HEK293 (cell line): Measurements from ENCODE around the gene MDGA2.

Experiments
- CTCF ChIA-PET: fragments of 350-600 bp; formaldehyde crosslinking; extraction: SDS; loops from one replicate; lab custom pipeline; 2021; ENCODE audit warnings: antibody characterized with exemption; lab: Yijun Ruan, JAX
- POLR2A ChIA-PET: fragments of 300-600 bp; formaldehyde crosslinking; extraction: SDS; loops from one replicate; lab custom pipeline; 2020; ENCODE audit warnings: antibody characterized with exemption, inconsistent platforms; lab: Yijun Ruan, JAX
- H3K27ac ChIP-seq: fragments of 200-500 bp; sonication (Bioruptor generic); 2 replicates; pipeline ENCODE4 v1.5.1; 2014; ENCODE audit warnings: low read depth, low read length, control low read depth, inconsistent platforms; ENCODE audit errors: extremely low read depth
- H3K36me3 ChIP-seq, 2 experiments: fragments of 200-500 bp in 1 of 2; sonication (Bioruptor generic) in 1 of 2; 1 replicate in 1 of 2; 2 replicates in 1 of 2; pipeline ENCODE4 v1.5.1; 2014 to 2017; ENCODE audit warnings: inconsistent platforms in 2 of 2, low read length in 2 of 2; ENCODE audit not compliant: control insufficient read depth in 2 of 2, insufficient read depth in 1 of 2
- H3K4me1 ChIP-seq: fragments of 200-500 bp; sonication (Bioruptor generic); 2 replicates; pipeline ENCODE4 v1.5.1; 2014; ENCODE audit warnings: mild to moderate bottlenecking, low read length, inconsistent platforms; ENCODE audit not compliant: control insufficient read depth, insufficient read depth
- H3K4me3 ChIP-seq: 2 replicates; pipeline ENCODE4 v1.5.1; 2011; ENCODE audit warnings: low read depth, mild to moderate bottlenecking, control low read depth, low read length, moderate library complexity
- H3K9me3 ChIP-seq: fragments of 200-500 bp; sonication (Bioruptor generic); 2 replicates; pipeline ENCODE4 v1.5.1; 2014; ENCODE audit warnings: low read depth, low read length, inconsistent platforms; ENCODE audit not compliant: control insufficient read depth, insufficient read depth
- CTCF ChIP-seq: fragments of 450-650 bp; formaldehyde crosslinking; IDR thresholded peaks from 2 replicates; pipeline ENCODE4 v1.5.1; 2016; ENCODE audit warnings: missing biosample characterization, missing genetic modification characterization
- GFI1B ChIP-seq: fragments of 450-650 bp; formaldehyde crosslinking; IDR thresholded peaks from 2 replicates; pipeline ENCODE4 v1.5.1; 2016; ENCODE audit warnings: missing biosample characterization, missing genetic modification characterization
- HOXD13 ChIP-seq: sonication (generic); formaldehyde crosslinking; IDR thresholded peaks from 2 replicates; pipeline ENCODE4 v1.8.0; 2022; ENCODE audit warnings: missing genetic modification reagents, borderline replicate concordance
- KLF8 ChIP-seq: fragments of 450-650 bp; formaldehyde crosslinking; IDR thresholded peaks from 2 replicates; pipeline ENCODE4 v1.5.1; 2016; ENCODE audit warnings: missing biosample characterization, missing genetic modification characterization
- WT1 ChIP-seq: fragments of 450-650 bp; formaldehyde crosslinking; IDR thresholded peaks from 2 replicates; pipeline ENCODE4 v1.5.1; 2016; ENCODE audit warnings: missing biosample characterization, missing genetic modification characterization
- ZBTB21 ChIP-seq: fragments of 450-650 bp; formaldehyde crosslinking; IDR thresholded peaks from 2 replicates; pipeline ENCODE4 v1.5.1; 2017; ENCODE audit warnings: missing biosample characterization, missing genetic modification characterization
- ZBTB44 ChIP-seq: fragments of 450-650 bp; IDR thresholded peaks from 2 replicates; pipeline ENCODE4 v1.5.1; 2018; ENCODE audit warnings: missing biosample characterization, mild to moderate bottlenecking, missing genetic modification characterization
- ZBTB8A ChIP-seq: fragments of 450-650 bp; formaldehyde crosslinking; IDR thresholded peaks from 2 replicates; pipeline ENCODE4 v1.5.1; 2016; ENCODE audit warnings: missing biosample characterization, missing genetic modification characterization
- ZFP3 ChIP-seq: fragments of 450-650 bp; formaldehyde crosslinking; IDR thresholded peaks from 2 replicates; pipeline ENCODE4 v1.5.1; 2016; ENCODE audit warnings: low read depth, missing biosample characterization, missing genetic modification characterization
- ZNF121 ChIP-seq: fragments of 450-650 bp; formaldehyde crosslinking; IDR thresholded peaks from 2 replicates; pipeline ENCODE4 v1.5.1; 2016; ENCODE audit warnings: missing biosample characterization, missing genetic modification characterization
- ZNF133 ChIP-seq: fragments of 450-650 bp; formaldehyde crosslinking; IDR thresholded peaks from 2 replicates; pipeline ENCODE4 v1.5.1; 2016; ENCODE audit warnings: missing biosample characterization, missing genetic modification characterization
- ZNF138 ChIP-seq: fragments of 450-650 bp; formaldehyde crosslinking; IDR thresholded peaks from 2 replicates; pipeline ENCODE4 v1.5.1; 2016; ENCODE audit warnings: missing biosample characterization, missing genetic modification characterization, borderline replicate concordance
- ZNF2 ChIP-seq: fragments of 450-650 bp; formaldehyde crosslinking; IDR thresholded peaks from 2 replicates; pipeline ENCODE4 v1.5.1; 2016; ENCODE audit warnings: missing biosample characterization, missing genetic modification characterization
- ZNF280C ChIP-seq: fragments of 450-650 bp; formaldehyde crosslinking; IDR thresholded peaks from 2 replicates; pipeline ENCODE4 v1.5.1; 2016; ENCODE audit warnings: missing biosample characterization, missing genetic modification characterization
- ZNF398 ChIP-seq: fragments of 450-650 bp; formaldehyde crosslinking; IDR thresholded peaks from 2 replicates; pipeline ENCODE4 v1.5.1; 2017; ENCODE audit warnings: missing biosample characterization, missing genetic modification characterization
- ZNF473 ChIP-seq: fragments of 450-650 bp; formaldehyde crosslinking; IDR thresholded peaks from 2 replicates; pipeline ENCODE4 v1.5.1; 2017; ENCODE audit warnings: missing biosample characterization, missing genetic modification characterization
- ZNF488 ChIP-seq: fragments of 450-650 bp; formaldehyde crosslinking; IDR thresholded peaks from 2 replicates; pipeline ENCODE4 v1.5.1; 2016; ENCODE audit warnings: missing biosample characterization, missing genetic modification characterization
- ZNF585B ChIP-seq: fragments of 450-650 bp; formaldehyde crosslinking; IDR thresholded peaks from 2 replicates; pipeline ENCODE4 v1.5.1; 2016; ENCODE audit warnings: missing biosample characterization, missing genetic modification characterization
- ZNF626 ChIP-seq: fragments of 450-650 bp; sonication (Bioruptor Pico); formaldehyde crosslinking; IDR thresholded peaks from 2 replicates; pipeline ENCODE4 v1.5.1; 2018; ENCODE audit warnings: missing biosample characterization, missing genetic modification characterization, inconsistent platforms
- TF ChIP-seq, protein P1 (sequence below): fragments of 450-650 bp; formaldehyde crosslinking; IDR thresholded peaks from 2 replicates; pipeline ENCODE4 v1.5.1; 2016; ENCODE audit warnings: missing biosample characterization, missing genetic modification characterization
- TF ChIP-seq, protein P2 (sequence below): fragments of 450-650 bp; formaldehyde crosslinking; IDR thresholded peaks from 2 replicates; pipeline ENCODE4 v1.5.1; 2016; ENCODE audit warnings: missing biosample characterization, missing genetic modification characterization, low read depth

Gene MDGA2

DNA sequence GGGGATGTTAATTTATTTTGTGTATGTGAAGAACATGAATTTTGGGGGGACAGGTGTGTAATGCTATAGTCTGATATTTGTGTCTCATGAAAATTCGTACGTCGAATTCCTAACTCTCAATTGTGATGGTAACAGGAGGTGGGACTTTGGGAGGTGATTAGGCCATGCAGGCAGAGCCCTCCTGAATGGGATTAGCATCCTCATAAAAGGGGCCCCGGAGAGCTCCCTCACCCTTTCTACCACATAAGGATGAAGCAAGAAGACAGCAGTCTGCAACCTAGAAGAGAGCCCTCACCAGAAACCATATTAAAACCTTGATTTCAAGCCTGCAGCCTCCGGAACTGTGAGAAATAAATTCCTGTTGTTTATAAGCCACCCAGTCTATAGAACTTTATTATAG is 165.4 kb downstream of the MDGA2 start (continued):
- TF ChIP-seq, protein P1, sequence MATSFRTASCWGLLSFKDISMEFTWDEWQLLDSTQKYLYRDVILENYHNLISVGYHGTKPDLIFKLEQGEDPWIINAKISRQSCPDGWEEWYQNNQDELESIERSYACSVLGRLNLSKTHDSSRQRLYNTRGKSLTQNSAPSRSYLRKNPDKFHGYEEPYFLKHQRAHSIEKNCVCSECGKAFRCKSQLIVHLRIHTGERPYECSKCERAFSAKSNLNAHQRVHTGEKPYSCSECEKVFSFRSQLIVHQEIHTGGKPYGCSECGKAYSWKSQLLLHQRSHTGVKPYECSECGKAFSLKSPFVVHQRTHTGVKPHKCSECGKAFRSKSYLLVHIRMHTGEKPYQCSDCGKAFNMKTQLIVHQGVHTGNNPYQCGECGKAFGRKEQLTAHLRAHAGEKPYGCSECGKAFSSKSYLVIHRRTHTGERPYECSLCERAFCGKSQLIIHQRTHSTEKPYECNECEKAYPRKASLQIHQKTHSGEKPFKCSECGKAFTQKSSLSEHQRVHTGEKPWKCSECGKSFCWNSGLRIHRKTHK (tag by site-specific recombination) = no peak
- TF ChIP-seq ZFP3 (tag by site-specific recombination) (no peak), ZBTB21 (tag by site-specific recombination) (no peak), ZNF280C (tag by site-specific recombination) (no peak), ZNF473 (tag by site-specific recombination) (no peak), ZNF121 (no peak), KLF8 (tag by site-specific recombination) (no peak), ZNF626 (no peak)

DNA sequence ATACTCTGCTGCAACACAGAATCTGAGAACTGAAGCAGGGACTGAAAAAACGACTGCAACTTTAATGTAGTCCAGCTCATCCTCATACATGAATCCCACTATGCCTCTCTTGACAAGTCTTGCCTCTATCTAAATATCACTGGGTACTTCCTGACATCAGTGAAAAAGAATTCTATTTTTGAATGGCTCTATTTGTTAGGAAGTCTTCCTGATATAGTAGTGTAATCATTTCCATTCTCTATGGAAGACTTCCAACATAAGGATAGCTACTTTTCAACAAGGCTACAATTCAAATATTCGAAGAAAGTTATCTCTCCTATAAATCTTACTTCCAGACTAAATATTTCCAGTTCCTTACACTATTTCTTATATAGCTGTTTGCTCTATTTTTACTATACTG is 167.5 kb downstream of the MDGA2 start:
- Histone ChIP-seq H3K4me1 (no peaks in the 10 kb centered on the region), H3K9me3 (no peaks in the 10 kb centered on the region), H3K4me3 (no peak overlapping the region), H3K27ac (no peak overlapping the region), H3K36me3 (no peaks in the 10 kb centered on the region)
- TF ChIP-seq ZNF398 (tag by site-specific recombination) (no peak), ZNF133 (no peak), CTCF (tag by site-specific recombination) (no peak), ZNF585B (tag by site-specific recombination) (no peak), WT1 (tag by site-specific recombination) (no peak), ZNF488 (tag by site-specific recombination) (no peak), ZBTB44 (no peak), HOXD13 (CRISPR knock-in tag) (no peak), ZNF2 (tag by site-specific recombination) (no peak), ZBTB8A (no peak), GFI1B (tag by site-specific recombination) (no peak), ZNF138 (tag by site-specific recombination) (no peak)
- TF ChIP-seq, protein P2, sequence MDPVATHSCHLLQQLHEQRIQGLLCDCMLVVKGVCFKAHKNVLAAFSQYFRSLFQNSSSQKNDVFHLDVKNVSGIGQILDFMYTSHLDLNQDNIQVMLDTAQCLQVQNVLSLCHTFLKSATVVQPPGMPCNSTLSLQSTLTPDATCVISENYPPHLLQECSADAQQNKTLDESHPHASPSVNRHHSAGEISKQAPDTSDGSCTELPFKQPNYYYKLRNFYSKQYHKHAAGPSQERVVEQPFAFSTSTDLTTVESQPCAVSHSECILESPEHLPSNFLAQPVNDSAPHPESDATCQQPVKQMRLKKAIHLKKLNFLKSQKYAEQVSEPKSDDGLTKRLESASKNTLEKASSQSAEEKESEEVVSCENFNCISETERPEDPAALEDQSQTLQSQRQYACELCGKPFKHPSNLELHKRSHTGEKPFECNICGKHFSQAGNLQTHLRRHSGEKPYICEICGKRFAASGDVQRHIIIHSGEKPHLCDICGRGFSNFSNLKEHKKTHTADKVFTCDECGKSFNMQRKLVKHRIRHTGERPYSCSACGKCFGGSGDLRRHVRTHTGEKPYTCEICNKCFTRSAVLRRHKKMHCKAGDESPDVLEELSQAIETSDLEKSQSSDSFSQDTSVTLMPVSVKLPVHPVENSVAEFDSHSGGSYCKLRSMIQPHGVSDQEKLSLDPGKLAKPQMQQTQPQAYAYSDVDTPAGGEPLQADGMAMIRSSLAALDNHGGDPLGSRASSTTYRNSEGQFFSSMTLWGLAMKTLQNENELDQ (tag by site-specific recombination) = no peak
- ChIA-PET CTCF (no interaction called here), POLR2A (no interaction called here)
